Fibroblast of mammary gland (primary cell): ENCODE data around the gene TBX4.

Experiments
- DNase-seq: peaks from one replicate; pipeline ENCODE4 v3.0.0-alpha.2; 2010; ENCODE audit warnings: low read depth
- H3K4me3 ChIP-seq: 2 replicates; pipeline ENCODE4 v1.5.1; 2011; ENCODE audit warnings: low read depth, mild to moderate bottlenecking, low read length, moderate library complexity; ENCODE audit not compliant: control insufficient read depth
- TF ChIP-seq, protein P1 (sequence below): conservative IDR thresholded peaks from 2 replicates; pipeline ENCODE4 v1.5.1; 2011; ENCODE audit warnings: low read depth, low read length, inconsistent platforms; ENCODE audit not compliant: control insufficient read depth, insufficient read depth

Gene TBX4

DNA sequence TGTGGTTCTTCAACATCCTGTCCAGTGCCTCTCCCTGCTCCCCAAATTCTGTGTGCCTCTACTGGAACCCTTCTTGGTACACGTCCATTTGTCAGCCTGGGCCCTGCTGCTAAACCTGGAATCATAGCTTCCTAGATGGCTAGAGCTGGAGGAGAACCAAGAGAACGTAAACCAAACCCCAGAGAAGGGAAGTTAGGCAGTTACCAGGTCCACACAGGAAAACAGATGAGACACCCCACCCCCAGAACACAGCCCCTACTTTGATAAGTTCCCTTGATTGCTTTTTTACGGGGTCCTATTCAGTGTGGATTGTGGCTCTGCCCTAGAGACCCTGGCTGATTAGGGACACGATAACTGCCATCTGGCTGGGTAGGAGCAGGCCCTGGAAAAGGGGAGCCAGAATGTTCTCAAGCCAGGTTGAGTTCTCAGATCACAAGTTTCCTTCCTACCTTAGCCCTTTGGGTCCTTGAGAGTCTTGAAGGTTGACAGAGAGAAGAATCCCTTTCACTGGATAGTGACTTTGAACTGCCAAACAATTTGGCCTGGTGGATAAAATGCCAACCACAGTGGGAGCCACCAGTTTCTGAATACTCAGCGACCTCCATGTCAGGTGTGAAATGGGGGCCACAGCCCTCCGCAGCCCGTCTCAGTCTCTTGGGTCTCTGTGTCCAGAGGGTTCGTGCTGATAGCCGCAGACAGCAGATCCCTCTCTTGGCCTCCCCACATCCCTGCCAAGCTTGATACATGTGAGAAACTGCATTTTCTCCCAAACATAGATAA lies 7.9 kb downstream of the TBX4 start:
- no peak for DNase-seq
- H3K4me3 ChIP-seq, result no peak overlapping the region
- TF ChIP-seq, protein P1, sequence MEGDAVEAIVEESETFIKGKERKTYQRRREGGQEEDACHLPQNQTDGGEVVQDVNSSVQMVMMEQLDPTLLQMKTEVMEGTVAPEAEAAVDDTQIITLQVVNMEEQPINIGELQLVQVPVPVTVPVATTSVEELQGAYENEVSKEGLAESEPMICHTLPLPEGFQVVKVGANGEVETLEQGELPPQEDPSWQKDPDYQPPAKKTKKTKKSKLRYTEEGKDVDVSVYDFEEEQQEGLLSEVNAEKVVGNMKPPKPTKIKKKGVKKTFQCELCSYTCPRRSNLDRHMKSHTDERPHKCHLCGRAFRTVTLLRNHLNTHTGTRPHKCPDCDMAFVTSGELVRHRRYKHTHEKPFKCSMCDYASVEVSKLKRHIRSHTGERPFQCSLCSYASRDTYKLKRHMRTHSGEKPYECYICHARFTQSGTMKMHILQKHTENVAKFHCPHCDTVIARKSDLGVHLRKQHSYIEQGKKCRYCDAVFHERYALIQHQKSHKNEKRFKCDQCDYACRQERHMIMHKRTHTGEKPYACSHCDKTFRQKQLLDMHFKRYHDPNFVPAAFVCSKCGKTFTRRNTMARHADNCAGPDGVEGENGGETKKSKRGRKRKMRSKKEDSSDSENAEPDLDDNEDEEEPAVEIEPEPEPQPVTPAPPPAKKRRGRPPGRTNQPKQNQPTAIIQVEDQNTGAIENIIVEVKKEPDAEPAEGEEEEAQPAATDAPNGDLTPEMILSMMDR, result no peak

GRCh38 chr17:61460796-61461585 lies 8.8 kb downstream of the TBX4 start:
- TF ChIP-seq, protein P1, result no peak
- no peak for DNase-seq

DNA sequence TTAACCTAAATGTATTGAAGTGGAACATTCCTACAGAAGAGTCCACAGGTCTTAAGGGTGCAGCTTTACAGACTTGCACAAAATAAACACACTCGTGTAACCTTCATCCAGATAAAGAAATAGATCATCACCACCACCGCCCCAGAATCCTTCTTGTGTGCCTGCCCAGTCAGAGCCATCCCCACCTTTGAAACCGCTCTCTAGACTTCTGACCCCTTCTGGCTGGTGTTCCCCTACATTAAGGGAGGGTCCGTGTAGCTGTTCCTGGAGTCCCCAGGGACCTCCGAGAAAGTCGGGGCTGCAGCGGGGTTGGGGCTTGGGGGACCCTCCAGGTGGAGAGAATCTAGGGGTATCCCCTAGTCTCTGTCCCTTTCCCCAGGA lies 9.4 kb downstream of the TBX4 start:
- no peak for DNase-seq
- TF ChIP-seq, protein P1, result no peak
- H3K4me3 ChIP-seq, result no peak overlapping the region

More at GRCh38 chr17:61460796-61461585, 8.8 kb downstream of the TBX4 start:
- no peak overlapping the region for H3K4me3 ChIP-seq

- no peak overlapping the region for H3K4me3 ChIP-seq
- no peak for DNase-seq
- TF ChIP-seq, protein P1, result no peak
Observed at GRCh38 chr17:61461967-61462718, 9.9 kb downstream of the TBX4 start.

- TF ChIP-seq, protein P1, result no peak
- no peak for DNase-seq
- no peak overlapping the region for H3K4me3 ChIP-seq
Observed at GRCh38 chr17:61462719-61463315, 10.6 kb downstream of the TBX4 start.

- TF ChIP-seq, protein P1, result no peak
- DNase-seq, result no peak
- no peak overlapping the region for H3K4me3 ChIP-seq
Observed at GRCh38 chr17:61463316-61464129, 11.3 kb downstream of the TBX4 start.
